Retina (tissue), 1 donor: Measurements from ENCODE around the gene STAT5B.
A peak's percentile ranks its signal among the peaks of the same experiment; 100 is the strongest.
"Not testable (repeated sequence)": the region's sequence is repeated elsewhere in the genome, so short reads cannot be mapped to it uniquely, and the experiment has no call there.

Experiments used
- DNase-seq: peaks from one replicate; pipeline ENCODE4 v3.0.0-alpha.2; 2016

The STAT5B gene

GRCh38 chr17:42191275-42191608 lies 84.9 kb downstream of the STAT5B start:
- DNase-seq, result no peak

DNA sequence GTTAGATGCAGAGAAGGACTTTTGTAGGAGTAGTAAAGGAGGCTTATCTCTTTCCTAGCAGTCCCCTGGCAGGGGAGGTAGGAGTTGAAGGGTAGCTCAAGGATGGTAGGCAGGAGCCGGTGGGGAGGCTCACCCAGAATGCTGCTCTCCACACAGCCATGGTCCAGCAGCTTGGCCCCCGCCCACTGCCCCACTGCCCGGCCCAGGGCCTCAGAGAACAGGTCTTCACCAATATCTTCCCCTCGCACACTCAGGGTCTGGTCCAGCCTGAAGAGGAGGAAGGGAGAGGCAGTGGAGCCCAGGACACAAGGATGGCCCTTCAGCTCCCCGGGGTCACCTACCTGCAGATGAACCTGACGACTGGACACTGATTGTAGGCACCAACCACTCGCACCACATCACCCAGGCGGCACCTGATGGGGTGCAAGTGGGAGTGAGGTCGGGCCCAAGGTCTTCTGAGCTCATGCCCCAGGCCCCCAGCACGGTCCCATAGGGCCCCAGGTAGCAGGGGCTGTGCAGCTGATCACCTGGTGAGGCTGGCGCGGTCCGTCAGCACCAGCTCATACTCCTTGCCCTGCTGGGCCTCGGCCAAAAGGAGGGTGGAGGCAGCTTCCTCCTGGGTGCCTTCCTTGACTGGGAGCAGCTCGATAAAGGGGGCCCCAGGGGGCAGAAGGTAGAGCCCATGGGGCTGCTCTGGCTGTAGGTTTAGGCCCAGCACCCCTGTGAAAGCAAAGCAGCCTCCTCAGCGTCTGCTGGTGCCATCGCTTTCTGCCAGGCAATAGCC lies 85.5 kb downstream of the STAT5B start:
- DNase-seq, result no peak

DNA sequence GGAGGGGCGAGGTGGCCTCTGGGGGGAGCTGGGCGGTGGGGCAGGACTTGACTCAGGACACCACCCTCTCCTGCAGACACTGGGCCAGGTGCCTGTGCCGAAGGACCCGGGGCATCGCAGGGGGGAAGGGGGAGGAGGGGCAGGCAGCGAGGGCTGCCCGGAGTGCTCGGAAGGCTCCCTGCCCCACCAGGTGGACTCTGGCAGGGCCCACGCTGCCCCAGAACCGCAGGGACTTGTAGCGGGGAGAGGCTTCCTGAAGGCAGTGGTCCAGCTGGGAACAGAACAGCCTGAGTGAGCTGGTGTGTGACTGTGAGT lies 86.6 kb downstream of the STAT5B start:
- no peak for DNase-seq

DNA sequence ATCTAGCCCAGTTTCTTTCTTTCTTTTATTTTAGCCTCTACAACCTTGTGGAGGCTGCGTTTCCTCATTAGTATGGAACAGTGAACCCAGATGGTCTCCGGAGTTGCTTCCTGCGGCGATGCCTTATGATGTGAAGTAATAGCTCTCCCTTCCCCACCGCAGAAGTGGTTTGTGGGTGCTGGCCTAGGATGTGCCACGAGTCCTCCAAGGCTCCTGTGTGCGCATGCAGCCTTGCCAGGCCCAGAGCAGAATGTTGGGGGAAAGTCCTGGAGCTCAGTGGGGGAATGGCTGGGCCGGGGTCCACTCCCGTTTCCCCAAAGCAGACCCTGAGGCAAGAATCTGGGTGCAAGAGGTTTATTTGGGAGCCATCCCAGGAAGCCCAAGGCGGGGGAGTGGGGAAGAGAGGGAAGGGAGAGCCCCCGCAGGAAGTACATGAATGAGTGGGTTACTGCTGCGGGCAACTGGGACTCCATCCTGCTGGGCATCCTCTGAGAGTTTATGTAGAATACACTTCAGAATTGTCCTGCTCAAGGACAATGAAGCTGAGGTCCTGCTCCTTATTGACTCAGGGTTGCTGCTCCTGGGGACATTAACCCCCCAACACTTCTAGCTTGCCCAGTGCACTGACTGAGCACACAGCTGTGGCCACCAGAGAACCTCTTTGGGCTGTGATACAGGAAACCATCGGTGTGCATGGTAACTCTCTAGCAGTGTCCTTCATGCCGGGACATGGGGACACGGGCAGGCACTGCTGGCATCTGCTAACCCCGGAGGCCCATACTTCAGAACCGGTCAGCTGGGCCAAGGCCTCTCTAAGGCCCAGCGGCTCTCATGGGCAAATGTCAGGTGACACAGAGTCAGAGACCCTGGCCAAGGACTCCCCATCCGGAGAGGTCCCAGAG lies 87.2 kb downstream of the STAT5B start:
- no peak for DNase-seq

- DNase-seq, result no peak
Observed at GRCh38 chr17:42187833-42188232, 88.4 kb downstream of the STAT5B start.

- not testable (repeated sequence) for DNase-seq
Observed at GRCh38 chr17:42186191-42186590, 90.0 kb downstream of the STAT5B start.

DNA sequence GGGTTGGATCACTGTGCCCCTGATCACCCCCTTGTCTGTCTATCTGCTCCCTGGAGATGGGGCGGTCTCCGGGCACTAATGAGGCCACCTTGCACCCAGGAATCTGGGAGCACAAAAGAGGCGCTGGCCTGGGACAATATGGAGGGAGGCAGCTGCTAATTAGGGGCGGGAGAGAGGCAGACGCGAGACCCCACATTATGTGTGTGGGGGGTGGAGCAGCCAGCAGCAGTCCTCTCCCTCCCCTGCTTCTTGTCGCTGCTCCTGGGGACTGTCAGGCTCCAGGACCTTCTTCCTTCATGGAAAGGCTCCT lies 90.6 kb downstream of the STAT5B start:
- peak; percentile 82 for DNase-seq

- DNase-seq, result no peak
Observed at GRCh38 chr17:42184713-42185620, 91.2 kb downstream of the STAT5B start, which contains the start of gene HCRT. HCRT (minus strand) TSS chr17:42185452; CDS start chr17:42185365, 87 bp downstream.

DNA sequence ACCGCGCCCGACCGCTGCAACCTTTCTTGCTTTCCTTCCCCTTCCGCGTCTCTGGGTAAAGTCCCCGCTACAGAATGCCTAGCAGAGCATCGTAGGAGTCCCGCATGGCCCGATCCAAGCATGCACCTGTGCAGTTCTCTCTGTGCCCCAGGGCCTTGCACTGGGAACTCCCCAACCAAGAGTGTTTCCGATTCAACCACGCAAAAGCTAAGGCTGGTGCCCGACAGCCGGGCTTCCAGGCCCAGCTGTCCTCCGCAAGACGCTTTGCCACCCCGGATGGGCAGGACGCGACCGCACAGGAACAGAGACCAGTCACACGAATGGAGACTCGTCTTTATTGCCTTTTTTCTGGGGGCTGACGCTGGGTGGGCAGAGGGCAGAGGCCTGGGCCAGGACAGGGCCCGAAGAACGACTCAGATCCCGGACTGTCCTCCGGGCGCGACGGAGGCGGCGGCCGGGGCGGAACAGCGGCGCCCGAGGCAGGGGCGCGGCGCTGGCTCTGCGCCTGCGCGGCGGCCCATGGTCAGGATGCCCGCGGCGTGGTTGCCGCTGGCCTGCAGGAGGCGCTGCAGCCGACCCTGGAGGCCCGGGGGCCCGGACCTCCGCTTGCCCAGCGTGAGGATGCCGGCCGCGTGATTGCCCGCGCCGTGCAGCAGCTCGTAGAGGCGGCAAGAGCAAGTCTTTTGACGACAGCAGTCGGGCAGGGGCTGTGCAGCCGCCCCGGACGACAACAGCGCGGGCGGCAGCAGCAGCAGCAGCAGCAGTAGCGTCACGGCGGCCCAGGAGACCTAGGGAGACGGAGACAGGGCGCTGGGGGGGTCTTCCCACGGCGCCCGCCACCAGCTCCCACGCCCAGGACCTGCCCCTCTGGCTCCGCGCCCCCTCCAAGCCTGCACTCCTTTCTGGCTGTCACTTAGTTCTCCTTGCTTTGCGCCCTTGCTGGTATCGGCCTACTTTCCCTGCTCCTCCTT lies 92.2 kb downstream of the STAT5B start:
- peak; percentile 91 for DNase-seq

- DNase-seq, result no peak
Observed at GRCh38 chr17:42182927-42183734, 93.1 kb downstream of the STAT5B start.

GRCh38 chr17:42181851-42182207 lies 94.4 kb downstream of the STAT5B start:
- DNase-seq, result no peak

- DNase-seq, result peak; percentile 70
Observed at GRCh38 chr17:42180922-42181850, 95.0 kb downstream of the STAT5B start, which contains the start of gene KCNH4. KCNH4 (minus strand) TSS chr17:42181142; CDS start chr17:42180945, 197 bp downstream.

- DNase-seq, result no peak
Observed at GRCh38 chr17:42180411-42180921, 95.7 kb downstream of the STAT5B start.

DNA sequence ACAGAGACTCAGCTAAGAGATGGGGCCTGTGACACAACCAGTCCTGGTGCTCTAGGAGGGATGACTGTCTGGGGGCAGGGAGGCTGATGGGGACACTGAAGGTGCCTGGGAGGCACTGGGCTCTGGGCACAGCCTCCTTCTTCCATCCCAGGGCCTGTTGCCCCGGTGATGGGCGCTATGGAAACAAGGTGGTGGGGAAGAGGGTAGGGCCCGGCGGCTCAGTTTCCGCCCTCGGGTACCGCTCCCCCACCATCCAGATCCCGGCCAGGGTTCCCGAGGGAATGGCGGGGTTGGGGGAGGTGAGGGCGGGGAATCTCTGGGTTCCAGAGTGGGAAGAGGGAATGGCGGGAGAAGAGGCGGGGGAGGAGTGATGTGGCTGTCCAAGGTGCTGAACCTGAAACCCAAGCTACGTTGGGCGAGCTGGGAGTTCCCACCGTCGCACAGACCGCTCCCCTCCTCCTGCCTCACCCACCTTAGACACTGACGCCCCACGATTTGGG lies 96.2 kb downstream of the STAT5B start:
- peak; percentile 69 for DNase-seq

- no peak for DNase-seq
Observed at GRCh38 chr17:42179335-42179734, 96.9 kb downstream of the STAT5B start.

DNA sequence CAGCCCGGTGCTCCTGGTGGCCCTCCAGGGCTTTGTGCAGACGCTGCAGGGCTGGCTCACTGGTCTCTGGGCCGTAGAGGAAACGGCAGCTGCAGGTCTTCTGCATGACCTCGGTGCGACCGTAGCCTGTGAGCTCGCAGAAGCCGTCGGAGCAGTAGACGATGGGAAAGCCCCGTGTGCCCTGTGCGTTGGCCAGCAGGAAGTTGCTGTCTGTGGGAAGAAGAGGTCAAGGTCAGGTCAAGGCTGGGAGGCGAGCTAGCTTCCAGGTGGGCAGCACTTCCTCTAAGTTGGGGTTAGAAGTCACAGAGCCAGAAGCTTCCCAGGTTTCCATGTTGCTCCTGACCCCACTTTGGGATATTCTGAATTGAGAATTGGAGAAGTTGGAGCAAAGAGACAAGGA lies 97.4 kb downstream of the STAT5B start:
- DNase-seq, result no peak

DNA sequence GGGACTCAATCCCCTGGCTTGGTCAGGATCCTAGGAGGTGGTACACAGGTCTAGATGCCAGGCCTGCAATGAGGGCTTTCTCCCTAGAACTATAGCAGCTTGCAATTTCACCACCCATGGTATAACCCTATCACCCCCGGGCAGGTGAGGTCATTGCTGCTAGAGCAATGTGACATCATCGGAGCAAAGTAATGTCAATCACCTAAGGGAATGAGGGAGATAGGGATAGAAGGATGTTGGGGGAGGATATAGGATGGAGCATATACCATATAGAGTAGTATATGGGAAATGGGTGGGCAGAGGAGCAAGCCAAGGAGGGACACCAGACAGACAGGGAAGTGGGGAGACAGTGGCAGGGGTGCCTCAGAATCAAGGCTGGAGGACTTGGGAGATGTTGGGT lies 98.5 kb downstream of the STAT5B start:
- DNase-seq, result no peak

DNA sequence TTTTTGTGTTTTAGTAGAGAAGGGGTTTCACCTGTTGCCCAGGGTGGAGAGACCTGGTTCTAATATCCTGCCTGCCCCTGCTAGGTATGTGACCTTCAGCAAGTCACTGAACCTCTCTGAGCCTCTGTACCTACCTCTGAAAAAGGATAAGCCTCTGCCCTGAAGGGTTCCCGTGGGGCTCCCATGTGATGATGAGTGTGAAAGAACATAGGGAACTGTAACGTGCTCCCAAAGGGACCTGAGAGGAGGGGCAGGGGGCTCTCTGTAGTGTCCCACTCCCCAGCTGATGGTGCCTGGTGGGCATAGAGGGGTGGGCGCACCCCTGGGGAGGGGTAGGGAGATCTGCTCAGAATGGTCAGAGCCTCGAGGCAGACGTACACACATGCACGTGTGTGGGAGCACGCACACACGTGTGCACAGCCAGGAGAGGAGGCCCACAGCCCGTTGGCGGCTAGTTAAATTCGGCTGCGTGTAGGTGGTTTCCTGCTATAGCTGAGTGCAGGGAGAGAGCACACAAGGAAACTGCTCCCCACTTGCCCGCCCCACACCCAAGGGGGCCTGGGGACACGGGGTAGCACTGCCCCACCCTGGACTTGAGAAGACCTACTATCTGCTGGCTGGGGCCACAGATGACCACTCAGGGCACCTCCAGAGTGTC lies 101.9 kb downstream of the STAT5B start:
- DNase-seq, result no peak

DNA sequence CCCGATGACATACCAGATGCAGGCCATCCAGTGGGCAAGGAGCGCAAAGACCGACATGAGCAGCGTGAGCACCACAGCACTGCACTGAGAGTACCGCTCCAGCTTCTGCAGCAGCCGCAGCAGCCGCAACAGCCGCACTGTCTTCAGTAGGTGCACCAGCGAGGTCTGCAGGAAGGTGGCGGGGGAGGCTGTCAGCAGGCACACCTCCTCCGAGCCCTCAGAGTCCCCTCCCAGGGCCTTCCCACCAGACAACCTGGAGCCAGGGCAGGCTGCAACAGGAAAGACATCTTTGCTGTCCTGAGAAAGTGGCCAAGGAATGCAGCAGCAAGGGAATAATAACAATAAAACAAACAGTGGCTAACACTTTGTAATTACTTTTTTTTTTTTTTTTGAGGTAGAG lies 104.4 kb downstream of the STAT5B start:
- no peak for DNase-seq
